HepG2 (cell line): ENCODE results near the gene IKZF5. TPM values are rescaled to one million over a fixed set of nuclear protein-coding genes. Genes with fewer than 3 reads are reported as not detected.

Source experiments
- CERS6 ChIP-seq: sonication (generic); formaldehyde crosslinking; IDR thresholded peaks from 2 replicates; pipeline ENCODE4 v1.5.0; 2020; ENCODE audit warnings: missing genetic modification reagents
- DMTF1 ChIP-seq: sonication (generic); formaldehyde crosslinking; IDR thresholded peaks from 2 replicates; pipeline ENCODE4 v1.4.0; 2020; ENCODE audit warnings: mild to moderate bottlenecking, missing genetic modification reagents
- FLYWCH1 ChIP-seq: sonication (generic); formaldehyde crosslinking; IDR thresholded peaks from 2 replicates; pipeline ENCODE4 v1.8.1; 2023; ENCODE audit warnings: mild to moderate bottlenecking, missing genetic modification reagents
- JDP2 ChIP-seq: sonication (generic); formaldehyde crosslinking; IDR thresholded peaks from 2 replicates; pipeline ENCODE4 v1.8.1; 2022; ENCODE audit warnings: missing genetic modification reagents, borderline replicate concordance
- MBNL3 ChIP-seq: fragments of 250-450 bp; sonication (Bioruptor Pico); conservative IDR thresholded peaks from 2 replicates; pipeline ENCODE4 v1.8.0; 2022; ENCODE audit warnings: mild to moderate bottlenecking, inconsistent platforms
- PRPF4 ChIP-seq: fragments of 200-400 bp; formaldehyde crosslinking; IDR thresholded peaks from 2 replicates; pipeline ENCODE4 v1.6.1; 2016; ENCODE audit warnings: low read length, low read depth; ENCODE audit not compliant: poor library complexity, severe bottlenecking
- RBAK ChIP-seq: sonication (generic); formaldehyde crosslinking; IDR thresholded peaks from 2 replicates; pipeline ENCODE4 v1.5.1; 2020; ENCODE audit warnings: mild to moderate bottlenecking, missing genetic modification reagents
- REPIN1 ChIP-seq: sonication (generic); formaldehyde crosslinking; IDR thresholded peaks from 2 replicates; pipeline ENCODE4 v1.8.0; 2022; ENCODE audit warnings: missing genetic modification reagents, low read depth, mild to moderate bottlenecking, borderline replicate concordance
- RFX1 ChIP-seq: fragments of 450-650 bp; IDR thresholded peaks from 2 replicates; pipeline ENCODE4 v1.6.1; 2017
- SKIL ChIP-seq: sonication (generic); formaldehyde crosslinking; IDR thresholded peaks from 2 replicates; pipeline ENCODE4 v1.8.0; 2022; ENCODE audit warnings: missing genetic modification reagents, mild to moderate bottlenecking, moderate library complexity, borderline replicate concordance
- STAG1 ChIP-seq: sonication (generic); formaldehyde crosslinking; IDR thresholded peaks from 2 replicates; pipeline ENCODE4 v1.4.0; 2020; ENCODE audit warnings: missing genetic modification reagents
- STAT6 ChIP-seq: sonication (generic); formaldehyde crosslinking; IDR thresholded peaks from 2 replicates; pipeline ENCODE4 v1.4.0; 2020; ENCODE audit warnings: missing genetic modification reagents, mild to moderate bottlenecking, borderline replicate concordance
- ZNF317 ChIP-seq: sonication (generic); formaldehyde crosslinking; IDR thresholded peaks from 2 replicates; pipeline ENCODE4 v1.5.0; 2020; ENCODE audit warnings: mild to moderate bottlenecking, missing genetic modification reagents
- ZNF687 ChIP-seq: sonication (generic); formaldehyde crosslinking; IDR thresholded peaks from 2 replicates; pipeline ENCODE4 v1.5.1; 2020; ENCODE audit warnings: mild to moderate bottlenecking, missing genetic modification reagents, moderate library complexity
- polyA plus RNA-seq, 8 experiments: library from polyadenylated mRNA; depleted of rRNA in 3 of 8; stranded (reverse) in 7 of 8; unstranded in 1 of 8; fragments of >200 nt; fragmentation: Illumina TruSeq in 4 of 8; extraction: Trizol in 4 of 8; gene quantifications; 2 replicates each; pipeline versions ENCODE4 v1.2.1 to v1.2.3, GENCODE V29; 2011 to 2016; ENCODE audit warnings: low read depth in 4 of 8, missing spikeins in 1 of 8, mixed read lengths in 1 of 8; ENCODE audit not compliant: insufficient read depth in 1 of 8
- total RNA-seq, 5 experiments: library from RNA; depleted of rRNA; stranded (reverse); fragments of >200 nt; fragmentation: Illumina TruSeq; extraction: Trizol; gene quantifications; 2 replicates each; pipeline ENCODE4 v1.2.3, GENCODE V29; 2016; ENCODE audit warnings: low read depth in 1 of 5

IKZF5 gene
- total and polyA plus RNA-seq, 2 of the 13 experiments (the other 11 are each of a cell fraction or from before 2014, with no cell fraction given): 3.7 to 12.0 TPM

GRCh38 chr10:122980209-122981065, 28.2 kb downstream of the IKZF5 start, which contains the start of gene PSTK (continued):
- TF ChIP-seq SKIL (CRISPR knock-in tag) (peak; percentile 48; the same call in 1 of the 2 replicates), REPIN1 (CRISPR knock-in tag) (peak; percentile 34; the same call in 1 of the 2 replicates), JDP2 (CRISPR knock-in tag) (no peak), ZNF687 (CRISPR knock-in tag) (peak; percentile 95), DMTF1 (CRISPR knock-in tag) (no peak), MBNL3 (CRISPR knock-in tag) (no peak), CERS6 (CRISPR knock-in tag) (peak; percentile 74; the same call in 1 of the 2 replicates), ZNF317 (CRISPR knock-in tag) (no peak), RBAK (CRISPR knock-in tag) (no peak), FLYWCH1 (CRISPR knock-in tag) (no peak), PRPF4 (no peak), STAT6 (no peak; the same call in 1 of the 2 replicates), STAG1 (CRISPR knock-in tag) (peak; percentile 57), RFX1 (no peak)
